ENCODE measurements around the gene ZDBF2.

- TF ChIP-seq CTCF (IDR thresholded peaks at IDR 0.05) = no peak
- TF ChIP-seq EP300 (IDR thresholded peaks at IDR 0.05) = no peak
Measured at GRCh38 chr2:206316141-206316540, 41.7 kb downstream of the ZDBF2 start.
